Stimulated activated naive CD8-positive, alpha-beta T cell treated with anti-CD3 and anti-CD28 coated beads, Interleukin-15, Interleukin-2, amounts not matched to agents 100 U/mL and 50 U/mL, for 24 hours (primary cell): ENCODE measurements around the gene ITGA2B.
"Not testable (repeated sequence)": the region's sequence is repeated elsewhere in the genome, so short reads cannot be mapped to it uniquely, and the experiment has no call there.

Experiments used
- ATAC-seq: fragments of 150-1000 bp; cut with Tn5 transposase; one replicate; pipeline ENCODE4 v1.10.0; 2021
- DNase-seq: peaks from one replicate; pipeline ENCODE4 v3.0.0; 2021

Gene ITGA2B

GRCh38 chr17:44330263-44330662 lies 59.2 kb downstream of the ITGA2B start:
- not testable (repeated sequence) for ATAC-seq, DNase-seq

GRCh38 chr17:44329516-44329915 lies 59.9 kb downstream of the ITGA2B start:
- ATAC-seq, DNase-seq: not testable (repeated sequence)

DNA sequence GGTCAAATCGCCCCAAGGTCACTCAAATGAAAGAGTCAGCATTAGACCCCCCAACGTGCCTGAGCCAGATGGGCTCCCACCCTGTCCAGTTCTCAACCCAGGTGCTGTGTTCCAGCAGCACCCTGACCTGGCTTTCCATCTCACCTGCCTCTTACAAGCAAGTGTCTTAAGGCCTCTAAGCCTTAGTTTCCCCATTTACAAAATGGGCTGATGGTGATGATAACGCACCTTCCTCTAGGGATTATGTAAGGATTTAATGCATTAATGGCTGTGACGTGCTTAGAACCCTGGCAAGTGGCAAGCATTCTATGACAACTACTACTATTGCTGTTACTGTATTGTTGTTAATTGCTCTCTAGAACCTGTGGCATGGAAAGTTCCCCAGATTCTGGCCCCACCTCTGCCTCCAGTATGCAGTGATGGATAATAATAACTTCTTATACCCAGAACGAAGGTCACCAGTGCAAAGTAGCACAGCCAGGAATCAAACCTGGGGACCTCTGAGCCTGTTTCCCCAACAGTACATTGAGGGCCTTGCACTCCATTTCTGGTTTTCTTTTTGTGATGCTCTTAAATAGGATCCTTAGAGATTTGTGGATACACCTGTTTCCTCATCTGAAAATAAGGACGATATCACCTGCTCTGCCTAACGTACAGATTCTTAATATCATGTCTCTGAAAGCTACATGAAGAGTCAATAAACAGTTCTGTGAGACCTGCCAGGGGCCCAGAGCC lies 61.6 kb downstream of the ITGA2B start:
- ATAC-seq: no peak
- DNase-seq: no peak

DNA sequence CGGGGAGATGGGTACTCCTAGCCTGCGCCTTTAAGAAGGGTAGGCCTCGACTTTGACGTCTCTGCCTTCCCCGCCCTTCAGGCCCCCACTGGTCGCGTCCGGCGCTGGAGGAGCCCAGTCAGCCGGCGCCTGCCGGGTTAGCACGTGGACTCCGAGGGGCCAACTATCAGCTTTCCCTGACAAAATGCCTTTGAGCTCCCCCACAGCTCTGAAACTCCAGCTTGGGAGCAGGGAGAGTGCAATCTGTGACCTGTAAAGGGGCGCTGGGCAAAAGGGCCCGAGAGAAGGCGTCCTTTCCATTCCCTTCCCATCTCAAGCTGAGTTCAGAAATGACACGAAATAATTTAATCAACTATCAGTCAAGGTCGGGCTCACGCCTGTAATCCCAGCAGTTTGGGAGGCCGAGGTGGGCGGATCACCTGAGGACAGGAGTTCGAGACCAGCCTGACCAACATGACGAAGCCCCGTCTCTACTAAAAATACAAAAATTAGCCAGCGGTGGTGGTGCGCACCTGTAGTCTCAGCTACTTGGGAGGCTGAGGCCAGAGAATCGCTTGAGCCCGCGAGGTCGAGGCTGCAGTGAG lies 62.5 kb downstream of the ITGA2B start:
- DNase-seq (peak; percentile 92), ATAC-seq (peak; percentile 80)

GRCh38 chr17:44324571-44325275 lies 64.7 kb downstream of the ITGA2B start, which contains the start of gene SLC25A39:
Gene SLC25A39 (minus strand): TSS chr17:44324823. CDS start chr17:44323562, 1,261 bp downstream.
- DNase-seq (peak; percentile 97), ATAC-seq (peak; percentile 79)

DNA sequence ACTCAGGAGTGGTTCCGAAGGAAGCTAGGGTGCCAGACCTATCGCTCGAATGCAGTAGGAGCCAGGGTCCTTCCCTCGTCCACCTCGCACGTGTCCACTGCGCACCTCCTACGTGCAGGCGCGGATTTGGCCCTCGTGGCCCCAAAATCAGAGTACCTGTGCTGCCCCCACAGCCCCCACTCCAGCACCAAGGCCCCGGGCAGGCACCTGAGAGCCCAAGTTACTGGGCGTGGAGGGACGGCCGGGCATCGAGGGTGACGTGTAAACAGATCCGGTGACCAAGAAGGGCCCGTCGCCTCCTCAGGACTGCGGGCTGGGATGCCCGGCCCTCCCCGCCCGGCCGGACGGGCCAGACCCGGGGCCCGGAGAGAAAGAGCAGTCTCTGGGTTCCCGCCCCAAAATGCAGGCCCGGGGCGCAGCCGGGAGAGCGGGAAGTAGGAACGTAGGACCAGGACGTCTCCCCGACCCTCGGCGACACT lies 65.3 kb downstream of the ITGA2B start:
- ATAC-seq: peak; percentile 0
- no peak for DNase-seq

- DNase-seq: no peak
- ATAC-seq: no peak
Observed at GRCh38 chr17:44323359-44324091, 65.9 kb downstream of the ITGA2B start.

DNA sequence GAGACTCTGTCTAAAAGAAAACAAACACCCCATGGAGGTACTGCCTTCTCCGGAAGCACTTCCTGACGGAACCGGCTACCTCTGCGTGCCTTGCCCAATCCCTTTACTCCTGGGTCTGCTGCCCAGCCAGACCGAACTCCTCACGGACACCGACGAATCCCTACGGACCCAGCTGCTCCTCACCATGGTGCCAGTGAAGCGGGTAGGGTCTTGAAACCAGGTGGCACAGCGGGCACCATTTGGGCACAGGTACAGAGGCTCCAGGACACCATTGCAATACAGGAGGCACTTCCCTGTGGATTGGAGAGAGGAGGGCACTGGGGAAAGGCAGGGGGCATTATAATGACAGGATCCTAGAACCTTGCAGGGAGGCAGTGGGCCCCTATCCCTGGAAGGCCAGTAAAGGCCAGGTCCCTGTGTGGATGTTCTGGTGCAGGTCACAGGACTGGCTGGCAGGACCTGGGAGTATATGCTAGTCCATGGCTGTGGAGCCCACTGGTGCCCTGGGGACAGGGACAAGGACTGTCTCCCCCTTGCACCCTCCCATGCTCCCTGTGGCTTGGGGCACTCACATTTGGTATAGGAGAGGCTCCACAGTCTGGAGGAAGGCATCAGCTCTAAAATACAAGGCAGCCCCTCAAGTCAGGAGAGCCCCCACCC lies 67.1 kb downstream of the ITGA2B start:
- ATAC-seq (no peak), DNase-seq (no peak)
